WTC11 (cell line): ENCODE data around the gene IQCE. TPM values are rescaled to one million over a fixed set of nuclear protein-coding genes. Genes with fewer than 3 reads are reported as not detected.

Experiments
- ARID4B ChIP-seq: sonication (generic); formaldehyde crosslinking; IDR thresholded peaks from 2 replicates; pipeline ENCODE4 v1.8.0; 2023; ENCODE audit warnings: missing genetic modification reagents, mild to moderate bottlenecking, borderline replicate concordance
- CBFB ChIP-seq: sonication (generic); formaldehyde crosslinking; IDR thresholded peaks from 2 replicates; pipeline ENCODE4 v1.8.1; 2022; ENCODE audit warnings: mild to moderate bottlenecking, low read depth, missing genetic modification reagents
- CREM ChIP-seq: sonication (generic); formaldehyde crosslinking; IDR thresholded peaks from 2 replicates; pipeline ENCODE4 v1.8.1; 2022; ENCODE audit warnings: mild to moderate bottlenecking, missing genetic modification reagents, moderate library complexity
- ERG ChIP-seq: fragments of 250-450 bp; sonication (Bioruptor Pico); IDR thresholded peaks from 2 replicates; pipeline ENCODE4 v1.8.0; 2021; ENCODE audit warnings: mild to moderate bottlenecking
- FOXJ3 ChIP-seq: sonication (generic); formaldehyde crosslinking; IDR thresholded peaks from 2 replicates; pipeline ENCODE4 v1.9.0; 2021; ENCODE audit warnings: missing genetic modification reagents, mild to moderate bottlenecking, borderline replicate concordance
- GTF2I ChIP-seq: fragments of 250-450 bp; sonication (Bioruptor Pico); conservative IDR thresholded peaks from 2 replicates; pipeline ENCODE4 v1.4.0; 2021; ENCODE audit warnings: mild to moderate bottlenecking
- IRF1 ChIP-seq: sonication (generic); formaldehyde crosslinking; IDR thresholded peaks from 2 replicates; pipeline ENCODE4 v1.8.0; 2023; ENCODE audit warnings: missing genetic modification reagents
- NFE2L1 ChIP-seq: sonication (generic); formaldehyde crosslinking; IDR thresholded peaks from 2 replicates; pipeline ENCODE4 v1.8.1; 2023; ENCODE audit warnings: missing genetic modification reagents
- NR2C2 ChIP-seq: sonication (generic); formaldehyde crosslinking; IDR thresholded peaks from 2 replicates; pipeline ENCODE4 v1.8.0; 2022; ENCODE audit warnings: mild to moderate bottlenecking, missing genetic modification reagents
- TEAD1 ChIP-seq: sonication (generic); formaldehyde crosslinking; IDR thresholded peaks from 2 replicates; pipeline ENCODE4 v1.8.0; 2022; ENCODE audit warnings: mild to moderate bottlenecking, missing genetic modification reagents
- TEAD4 ChIP-seq: sonication (generic); formaldehyde crosslinking; IDR thresholded peaks from 2 replicates; pipeline ENCODE4 v1.8.0; 2022; ENCODE audit warnings: mild to moderate bottlenecking, missing genetic modification reagents
- TP53 ChIP-seq: sonication (generic); formaldehyde crosslinking; IDR thresholded peaks from 2 replicates; pipeline ENCODE4 v1.8.1; 2023; ENCODE audit warnings: mild to moderate bottlenecking, missing genetic modification reagents
- ZNF219 ChIP-seq: sonication (generic); formaldehyde crosslinking; IDR thresholded peaks from 2 replicates; pipeline ENCODE4 v1.8.0; 2023; ENCODE audit warnings: missing genetic modification reagents, mild to moderate bottlenecking, borderline replicate concordance
- ZNF671 ChIP-seq: fragments of 250-450 bp; sonication (Bioruptor Pico); IDR thresholded peaks from 2 replicates; pipeline ENCODE4 v1.8.0; 2021; ENCODE audit warnings: mild to moderate bottlenecking
- total RNA-seq: library from RNA; stranded (reverse); gene quantifications from 3 replicates; pipeline ENCODE4 v1.2.3, GENCODE V29; 2021
- TF ChIP-seq, protein P1 (sequence below): sonication (generic); formaldehyde crosslinking; IDR thresholded peaks from 2 replicates; pipeline ENCODE4 v1.8.0; 2022; ENCODE audit warnings: missing genetic modification reagents
- TF ChIP-seq, protein P2 (sequence below): sonication (generic); formaldehyde crosslinking; IDR thresholded peaks from 2 replicates; pipeline ENCODE4 v1.8.1; 2022; ENCODE audit warnings: mild to moderate bottlenecking, missing genetic modification reagents, moderate library complexity, borderline replicate concordance

The IQCE gene
- total RNA-seq, 1 experiment from 2014 or later, result 4.4 TPM

DNA sequence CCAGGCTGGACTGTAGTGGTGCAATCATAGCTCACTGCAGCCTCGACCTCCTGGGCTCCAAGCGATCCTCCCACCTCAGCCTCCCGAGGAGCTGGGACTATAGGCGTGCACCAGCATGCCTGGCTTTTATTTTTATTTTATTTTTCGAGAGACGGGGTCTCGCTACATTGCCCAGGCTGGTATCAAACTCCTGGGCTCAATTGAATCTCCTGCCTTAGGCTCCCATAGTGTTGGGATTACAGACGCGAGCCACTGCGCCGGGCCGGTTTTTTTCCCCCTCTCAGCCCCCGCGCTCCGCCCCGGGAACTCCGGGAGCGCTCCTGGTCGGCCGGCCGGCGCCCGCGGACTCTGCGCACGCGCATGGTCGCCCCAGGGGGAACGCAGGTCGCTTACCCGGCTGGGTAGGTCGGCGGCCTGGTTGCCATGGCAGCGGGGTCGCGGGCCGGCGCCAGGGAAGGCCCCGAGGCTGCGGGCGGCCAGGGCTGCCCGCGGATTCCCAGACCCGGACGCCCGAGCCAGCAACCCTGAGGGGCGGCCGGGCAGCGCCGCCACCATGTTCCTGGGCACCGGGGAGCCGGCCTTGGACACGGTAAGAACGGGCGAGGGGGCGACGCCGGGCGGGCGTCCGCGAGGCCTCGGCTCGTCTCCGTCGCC, at the start of gene IQCE (continued):
- TF ChIP-seq, protein P1, sequence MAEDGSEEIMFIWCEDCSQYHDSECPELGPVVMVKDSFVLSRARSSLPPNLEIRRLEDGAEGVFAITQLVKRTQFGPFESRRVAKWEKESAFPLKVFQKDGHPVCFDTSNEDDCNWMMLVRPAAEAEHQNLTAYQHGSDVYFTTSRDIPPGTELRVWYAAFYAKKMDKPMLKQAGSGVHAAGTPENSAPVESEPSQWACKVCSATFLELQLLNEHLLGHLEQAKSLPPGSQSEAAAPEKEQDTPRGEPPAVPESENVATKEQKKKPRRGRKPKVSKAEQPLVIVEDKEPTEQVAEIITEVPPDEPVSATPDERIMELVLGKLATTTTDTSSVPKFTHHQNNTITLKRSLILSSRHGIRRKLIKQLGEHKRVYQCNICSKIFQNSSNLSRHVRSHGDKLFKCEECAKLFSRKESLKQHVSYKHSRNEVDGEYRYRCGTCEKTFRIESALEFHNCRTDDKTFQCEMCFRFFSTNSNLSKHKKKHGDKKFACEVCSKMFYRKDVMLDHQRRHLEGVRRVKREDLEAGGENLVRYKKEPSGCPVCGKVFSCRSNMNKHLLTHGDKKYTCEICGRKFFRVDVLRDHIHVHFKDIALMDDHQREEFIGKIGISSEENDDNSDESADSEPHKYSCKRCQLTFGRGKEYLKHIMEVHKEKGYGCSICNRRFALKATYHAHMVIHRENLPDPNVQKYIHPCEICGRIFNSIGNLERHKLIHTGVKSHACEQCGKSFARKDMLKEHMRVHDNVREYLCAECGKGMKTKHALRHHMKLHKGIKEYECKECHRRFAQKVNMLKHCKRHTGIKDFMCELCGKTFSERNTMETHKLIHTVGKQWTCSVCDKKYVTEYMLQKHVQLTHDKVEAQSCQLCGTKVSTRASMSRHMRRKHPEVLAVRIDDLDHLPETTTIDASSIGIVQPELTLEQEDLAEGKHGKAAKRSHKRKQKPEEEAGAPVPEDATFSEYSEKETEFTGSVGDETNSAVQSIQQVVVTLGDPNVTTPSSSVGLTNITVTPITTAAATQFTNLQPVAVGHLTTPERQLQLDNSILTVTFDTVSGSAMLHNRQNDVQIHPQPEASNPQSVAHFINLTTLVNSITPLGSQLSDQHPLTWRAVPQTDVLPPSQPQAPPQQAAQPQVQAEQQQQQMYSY (CRISPR knock-in tag), result peak; percentile 73
- TF ChIP-seq TEAD1 (CRISPR knock-in tag) (0 out of 2 replicates have a peak, but pooled peaks have one; percentile 28), TEAD4 (no peak), GTF2I (CRISPR knock-in tag) (peak; percentile 96), FOXJ3 (CRISPR knock-in tag) (no peak), CREM (CRISPR knock-in tag) (no peak), NR2C2 (CRISPR knock-in tag) (no peak), CBFB (CRISPR knock-in tag) (no peak), IRF1 (CRISPR knock-in tag) (no peak), ZNF671 (CRISPR knock-in tag) (no peak), ARID4B (CRISPR knock-in tag) (peak; percentile 78; the same call in 1 of the 2 replicates), ZNF219 (CRISPR knock-in tag) (no peak), TP53 (peak; percentile 81; the same call in 1 of the 2 replicates), ERG (CRISPR knock-in tag) (no peak), NFE2L1 (CRISPR knock-in tag) (0 out of 2 replicates have a peak, but pooled peaks have one; percentile 11)
- TF ChIP-seq, protein P2, sequence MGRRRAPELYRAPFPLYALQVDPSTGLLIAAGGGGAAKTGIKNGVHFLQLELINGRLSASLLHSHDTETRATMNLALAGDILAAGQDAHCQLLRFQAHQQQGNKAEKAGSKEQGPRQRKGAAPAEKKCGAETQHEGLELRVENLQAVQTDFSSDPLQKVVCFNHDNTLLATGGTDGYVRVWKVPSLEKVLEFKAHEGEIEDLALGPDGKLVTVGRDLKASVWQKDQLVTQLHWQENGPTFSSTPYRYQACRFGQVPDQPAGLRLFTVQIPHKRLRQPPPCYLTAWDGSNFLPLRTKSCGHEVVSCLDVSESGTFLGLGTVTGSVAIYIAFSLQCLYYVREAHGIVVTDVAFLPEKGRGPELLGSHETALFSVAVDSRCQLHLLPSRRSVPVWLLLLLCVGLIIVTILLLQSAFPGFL (CRISPR knock-in tag), result no peak
